Measurements from ENCODE around the gene TMEM253.

Gene TMEM253

DNA sequence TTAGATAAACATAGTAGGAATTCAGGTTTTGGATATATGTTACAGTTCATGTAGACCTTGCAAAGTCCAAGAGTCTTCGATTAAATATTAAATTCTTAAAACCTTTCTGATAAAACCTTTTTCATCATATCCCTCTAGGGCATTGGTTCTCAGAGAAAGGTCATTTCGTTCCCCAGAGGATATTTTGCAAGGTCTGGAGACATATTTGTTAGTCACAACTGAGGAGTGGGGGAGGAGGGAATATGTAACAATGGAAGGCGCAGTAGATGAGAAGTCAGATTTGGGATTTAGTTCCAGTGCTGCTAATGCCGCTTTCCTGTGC lies 5.3 kb downstream of the TMEM253 start:
- DNase-seq: no peak

GRCh38 chr14:21106498-21107282 lies 5.8 kb downstream of the TMEM253 start:
- DNase-seq: peak; percentile 85

DNA sequence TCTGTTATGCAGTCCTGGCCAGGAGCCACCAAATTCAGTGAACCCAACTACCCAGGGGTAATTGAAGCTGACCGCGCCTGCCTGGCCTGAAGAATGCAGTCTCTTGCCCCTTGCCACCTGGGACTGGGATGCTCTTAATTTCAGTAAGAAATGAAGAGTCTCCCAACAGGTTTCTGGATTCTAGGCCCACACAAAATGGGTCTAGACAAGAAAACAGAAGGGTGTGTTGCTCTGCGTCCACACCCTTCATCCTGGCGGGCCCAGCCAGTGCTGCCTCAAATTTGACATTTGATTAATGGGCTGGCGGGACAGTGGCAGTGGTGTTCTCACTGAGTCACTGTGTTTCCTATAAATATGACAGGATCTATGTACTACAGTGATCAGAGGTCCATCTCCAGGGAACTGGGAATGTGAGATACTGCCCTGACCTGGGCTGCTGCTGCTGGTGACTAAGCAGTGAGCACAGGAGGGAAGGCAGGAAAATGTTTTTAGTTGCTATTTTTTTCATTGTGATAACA lies 6.5 kb downstream of the TMEM253 start:
- DNase-seq: no peak

DNA sequence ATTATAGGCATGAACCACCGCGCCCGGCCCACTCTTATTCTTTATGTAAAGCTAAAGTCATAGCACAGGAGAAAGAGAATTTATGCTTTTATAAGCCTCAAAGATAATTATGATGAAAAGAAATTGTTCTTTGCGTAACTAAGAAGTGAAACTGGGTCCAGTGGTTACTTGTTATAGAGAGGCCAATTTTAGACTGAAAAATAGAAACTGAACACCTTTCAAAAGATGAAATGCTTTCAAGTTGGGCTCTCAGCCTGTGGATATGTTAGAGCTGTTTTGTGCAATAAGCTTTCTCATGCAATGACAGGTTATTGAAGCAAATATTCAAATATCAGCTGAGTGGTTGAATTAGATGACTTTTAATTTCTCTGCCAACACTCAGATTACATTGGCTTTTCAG lies 7.9 kb downstream of the TMEM253 start:
- DNase-seq: no peak

DNA sequence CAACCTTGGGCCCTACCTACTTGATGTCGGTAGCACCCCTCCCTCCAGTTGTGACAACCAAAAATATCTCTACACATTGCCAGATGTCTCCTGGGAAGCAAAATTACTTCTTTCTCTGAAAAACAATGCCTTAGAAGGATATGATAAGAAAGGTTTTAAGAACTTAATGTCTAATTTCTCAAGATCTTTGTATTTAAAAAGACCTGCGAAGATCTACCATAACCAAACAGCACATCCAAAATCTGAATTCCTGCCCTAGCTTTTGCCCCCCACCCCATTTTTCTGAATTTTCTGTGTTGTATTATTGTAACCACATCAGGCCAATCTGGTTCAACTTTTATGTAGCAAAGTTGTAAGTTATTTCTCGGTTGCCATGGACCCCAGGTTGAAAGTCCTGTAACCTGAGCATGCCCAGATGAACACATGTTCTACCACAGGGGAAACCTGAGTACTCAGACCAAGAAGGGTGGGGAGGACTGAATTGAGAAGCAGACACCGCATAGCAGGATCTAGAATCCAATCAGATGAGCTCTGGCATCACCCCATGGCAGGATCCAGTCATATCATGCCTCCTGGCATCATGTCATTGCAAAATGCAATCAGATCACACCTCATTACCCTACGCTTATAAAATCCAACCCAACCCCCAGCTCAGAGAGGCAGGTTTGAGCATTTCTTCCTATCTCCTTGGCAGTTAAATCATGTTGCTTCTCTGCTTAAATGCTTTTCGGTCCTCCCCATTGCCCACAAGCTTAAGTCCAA lies 8.7 kb downstream of the TMEM253 start:
- no peak for DNase-seq

- no peak for DNase-seq
These were observed 11.4 kb downstream of the TMEM253 start for GRCh38 chr14:21112255-21112654.

DNA sequence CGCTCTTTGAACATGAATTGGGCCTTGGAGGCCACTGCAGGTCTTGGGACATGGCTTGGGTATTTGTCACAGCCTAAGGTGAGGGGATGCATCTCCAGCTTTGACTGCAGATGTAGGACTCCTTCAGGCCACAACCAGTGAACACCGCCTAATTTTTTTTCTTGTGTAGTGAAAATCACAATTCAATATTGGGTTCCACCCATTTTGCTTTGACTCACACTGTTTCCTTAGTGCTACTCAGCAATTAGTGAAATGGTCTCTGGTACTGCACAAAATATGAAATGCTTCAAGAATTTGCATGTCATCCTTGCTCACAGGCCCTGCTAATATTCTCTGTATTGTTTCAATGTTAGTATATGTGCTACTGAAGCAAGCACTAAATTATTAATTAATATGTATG lies 12.5 kb downstream of the TMEM253 start:
- no peak for DNase-seq

DNA sequence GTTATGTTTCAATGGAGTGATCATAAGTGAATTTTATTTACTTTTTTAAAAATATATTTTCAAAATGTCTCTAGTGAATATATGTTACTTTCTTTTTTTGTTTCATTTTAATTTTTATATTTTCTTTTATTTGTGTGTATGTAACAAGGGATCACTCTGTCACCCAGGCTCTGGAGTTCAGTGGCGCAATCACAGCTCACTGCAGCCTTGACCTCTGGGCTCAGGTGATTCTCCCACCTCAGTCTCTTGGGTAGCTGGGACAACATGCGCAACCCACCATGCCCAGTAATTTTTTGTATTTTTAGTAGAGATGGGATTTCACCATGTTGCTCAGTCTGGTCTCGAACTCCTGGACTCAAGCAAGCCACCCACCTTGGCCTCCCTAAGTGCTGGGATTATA lies 18.1 kb downstream of the TMEM253 start:
- DNase-seq: no peak

DNA sequence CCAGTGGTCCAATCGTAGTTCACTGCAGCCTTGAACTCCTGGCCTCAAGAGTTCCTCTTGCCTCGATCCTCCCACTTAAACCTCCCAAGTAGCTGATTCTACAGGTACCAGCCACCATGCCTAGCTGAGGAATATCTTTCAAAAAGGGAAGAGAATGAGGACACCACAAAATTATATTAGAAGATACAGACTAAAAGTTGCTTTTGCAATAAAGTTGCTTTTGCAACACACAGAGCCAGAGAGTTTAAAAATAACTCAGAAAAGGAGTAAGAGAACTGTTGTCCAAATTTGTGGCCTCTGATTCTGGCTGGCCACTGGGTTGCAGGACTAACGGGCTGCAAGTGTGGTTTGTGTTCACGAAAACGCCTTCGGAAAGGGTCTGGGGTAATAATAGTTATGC lies 19.8 kb downstream of the TMEM253 start:
- DNase-seq: no peak

DNA sequence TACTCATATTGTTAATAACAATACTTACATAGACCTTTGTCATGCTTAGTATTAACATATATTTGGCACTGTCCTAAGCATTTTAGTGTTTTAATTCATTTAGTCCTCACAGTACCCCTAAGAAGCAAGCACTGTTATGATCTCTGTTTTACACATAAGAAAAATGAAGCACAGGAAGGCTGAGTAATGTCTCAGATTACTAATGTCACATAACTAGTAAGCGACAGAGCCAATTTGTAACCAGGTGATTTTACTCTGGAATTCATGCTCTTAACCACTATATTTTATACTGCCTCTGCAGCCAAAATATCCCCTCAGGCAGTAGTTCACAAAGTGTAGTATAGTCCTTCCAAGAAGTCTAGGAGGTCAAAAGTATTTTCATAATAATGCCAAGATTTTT lies 20.3 kb downstream of the TMEM253 start:
- DNase-seq: no peak

DNA sequence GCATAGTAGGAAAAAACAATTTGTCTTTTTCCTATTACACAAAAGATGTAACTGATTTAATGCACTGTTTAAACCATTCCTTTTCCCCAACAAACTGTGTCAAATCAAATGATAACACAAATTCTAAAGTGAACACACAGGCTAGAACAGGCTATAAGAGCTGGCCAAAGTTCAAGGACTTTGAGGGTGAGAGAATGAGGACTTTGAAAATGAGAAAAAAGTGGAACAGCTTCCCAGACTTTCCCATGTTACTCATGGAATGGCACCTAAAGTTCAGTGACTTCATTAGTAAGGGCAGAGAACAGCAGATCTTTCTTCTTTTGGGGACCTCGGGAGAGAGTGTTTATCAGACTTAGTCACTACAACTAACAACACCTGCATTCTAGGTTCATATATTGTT lies 22.6 kb downstream of the TMEM253 start:
- no peak for DNase-seq

DNA sequence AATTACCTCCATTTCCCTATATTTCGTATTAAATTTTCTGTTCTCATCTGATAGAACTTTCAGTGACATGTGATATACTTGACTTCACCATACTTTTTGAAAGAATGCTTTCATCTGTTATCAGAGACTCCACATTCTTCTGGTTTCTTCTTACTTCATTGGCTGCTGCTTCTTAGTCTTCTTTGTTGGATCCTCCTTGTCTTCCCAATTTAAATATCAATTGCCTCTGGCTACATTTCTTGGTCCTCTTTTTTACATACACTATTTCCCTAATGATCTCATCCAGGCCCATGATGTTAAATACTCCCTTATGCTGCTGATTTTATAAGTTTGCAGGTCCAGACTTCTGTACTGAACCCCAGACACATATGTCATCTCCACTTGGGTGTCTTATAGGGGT lies 33.0 kb downstream of the TMEM253 start:
- no peak for DNase-seq

DNA sequence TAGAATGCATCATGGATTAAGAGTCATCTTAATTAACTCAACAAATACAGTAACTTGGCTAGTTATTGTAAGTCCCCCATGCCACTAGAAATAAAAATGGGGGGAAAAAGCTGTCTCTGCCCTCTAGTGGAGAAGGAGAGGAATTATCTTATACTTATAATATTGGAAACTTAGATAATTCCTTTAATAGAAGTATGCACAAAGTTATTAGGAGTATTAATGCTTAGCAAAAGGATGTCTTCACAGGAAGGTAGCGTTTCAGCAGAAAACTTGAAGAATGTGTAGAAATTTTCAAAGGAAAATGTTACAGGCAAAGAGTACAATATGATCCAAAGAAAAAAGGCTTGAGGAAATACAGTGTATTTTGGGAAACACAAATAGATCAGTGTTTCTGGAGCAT lies 35.2 kb downstream of the TMEM253 start:
- DNase-seq: no peak

DNA sequence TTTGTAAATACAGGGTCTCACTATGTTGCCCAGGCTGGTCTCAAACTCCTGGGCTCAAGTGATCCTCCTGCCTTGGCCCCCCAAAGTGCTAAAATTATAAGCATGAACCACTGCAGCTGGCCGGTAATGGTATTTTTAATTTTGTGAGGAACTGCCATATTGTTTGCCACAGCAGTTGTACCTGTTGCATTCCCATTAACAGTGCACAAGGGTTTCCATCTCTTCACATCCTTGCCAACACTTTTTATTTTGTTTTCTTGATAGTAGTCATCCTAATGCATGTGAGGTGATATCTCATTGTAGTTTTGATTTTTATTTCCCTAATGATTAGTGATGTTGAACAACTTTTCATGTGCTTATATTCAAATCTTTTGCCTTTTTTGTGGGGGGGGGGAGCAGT lies 41.5 kb downstream of the TMEM253 start:
- no peak for DNase-seq

GRCh38 chr14:21145437-21145836 lies 44.6 kb downstream of the TMEM253 start:
- DNase-seq: no peak

- DNase-seq: no peak
These were observed 48.9 kb downstream of the TMEM253 start for GRCh38 chr14:21149641-21150367.

Data from CD4-positive, alpha-beta T cell treated with Interleukin-17A for 4 hours (primary cell).